ENCODE data around the gene SYCP3. TPM values are rescaled to one million over a fixed set of nuclear protein-coding genes. Genes with fewer than 3 reads are reported as not detected.

SYCP3 gene
- total and polyA plus RNA-seq, 2 experiments from 2014 or later, result 0.07 to 1.2 TPM

DNA sequence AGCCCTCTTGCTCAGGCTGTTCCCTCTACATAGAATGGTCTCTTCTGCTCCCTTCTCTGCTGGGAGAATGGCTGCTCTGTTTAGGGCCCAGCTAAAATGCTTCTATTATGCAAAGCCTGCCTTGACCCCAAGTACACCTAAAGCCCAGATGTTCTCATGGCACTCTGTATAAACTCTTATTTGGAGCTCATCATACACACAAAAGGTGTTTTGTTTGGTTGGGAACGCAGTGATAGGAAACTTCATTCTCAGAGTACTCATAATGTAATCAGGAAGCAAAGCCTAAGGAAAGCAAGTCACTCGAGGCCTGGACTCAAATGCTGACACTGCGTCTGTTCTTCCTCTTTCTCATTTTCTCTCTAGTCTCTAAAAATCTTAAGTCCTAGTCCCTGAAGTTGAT lies 38.2 kb upstream of the SYCP3 start:
- 82% methylated on average over 3 of the region's 3 CpGs for WGBS (ENCODE audit: low lambda C conversion rate, missing lambda C conversion rate)
- H3K4me1 ChIP-seq (ENCODE audit: insufficient read depth), result peaks cover 7% of the 10 kb centered on the region

DNA sequence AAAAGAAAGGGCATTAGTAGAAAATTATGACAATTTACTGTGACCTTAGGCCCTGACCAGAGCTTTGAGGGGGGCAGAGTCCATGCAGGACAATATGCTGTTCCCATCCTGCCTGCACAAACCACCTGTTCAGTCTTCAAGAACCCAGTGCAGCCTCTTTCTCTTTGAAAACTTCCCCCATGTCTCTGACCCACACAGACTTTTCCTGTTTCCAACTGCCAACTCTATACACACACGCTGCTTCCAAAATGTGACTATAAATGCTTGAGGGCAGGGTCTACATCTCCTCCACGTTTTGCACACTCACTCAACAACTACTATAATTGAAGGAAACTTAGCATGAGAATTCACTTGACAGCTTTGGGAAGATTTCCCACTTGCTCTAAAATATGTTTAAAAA lies 36.6 kb upstream of the SYCP3 start:
- Histone ChIP-seq H3K27ac (no peak overlapping the region), H2AFZ (no peak overlapping the region), H4K20me1 (ENCODE audit: insufficient read depth, poor library complexity, severe bottlenecking) (no peaks in the 10 kb centered on the region), H3K4me1 (ENCODE audit: insufficient read depth) (peaks cover 7% of the 10 kb centered on the region), H3K4me2 (no peak overlapping the region), H3K9me2 (replicated peaks; ENCODE audit: insufficient read depth) (no peaks in the 10 kb centered on the region), H3K79me2 (no peaks in the 10 kb centered on the region), H3K4me3 (no peak overlapping the region), H3K9me3 (ENCODE audit: low read depth) (no peaks in the 10 kb centered on the region), H3K27me3 (no peaks in the 10 kb centered on the region), H3K36me3 (replicated peaks; ENCODE audit: insufficient read depth, low read depth) (no peaks in the 10 kb centered on the region)
- no peak for DNase-seq (ENCODE audit: low spot score)
- WGBS (ENCODE audit: low lambda C conversion rate, missing lambda C conversion rate), result 72% methylated on average over 2 of the region's 2 CpGs
- TF ChIP-seq, protein P1, sequence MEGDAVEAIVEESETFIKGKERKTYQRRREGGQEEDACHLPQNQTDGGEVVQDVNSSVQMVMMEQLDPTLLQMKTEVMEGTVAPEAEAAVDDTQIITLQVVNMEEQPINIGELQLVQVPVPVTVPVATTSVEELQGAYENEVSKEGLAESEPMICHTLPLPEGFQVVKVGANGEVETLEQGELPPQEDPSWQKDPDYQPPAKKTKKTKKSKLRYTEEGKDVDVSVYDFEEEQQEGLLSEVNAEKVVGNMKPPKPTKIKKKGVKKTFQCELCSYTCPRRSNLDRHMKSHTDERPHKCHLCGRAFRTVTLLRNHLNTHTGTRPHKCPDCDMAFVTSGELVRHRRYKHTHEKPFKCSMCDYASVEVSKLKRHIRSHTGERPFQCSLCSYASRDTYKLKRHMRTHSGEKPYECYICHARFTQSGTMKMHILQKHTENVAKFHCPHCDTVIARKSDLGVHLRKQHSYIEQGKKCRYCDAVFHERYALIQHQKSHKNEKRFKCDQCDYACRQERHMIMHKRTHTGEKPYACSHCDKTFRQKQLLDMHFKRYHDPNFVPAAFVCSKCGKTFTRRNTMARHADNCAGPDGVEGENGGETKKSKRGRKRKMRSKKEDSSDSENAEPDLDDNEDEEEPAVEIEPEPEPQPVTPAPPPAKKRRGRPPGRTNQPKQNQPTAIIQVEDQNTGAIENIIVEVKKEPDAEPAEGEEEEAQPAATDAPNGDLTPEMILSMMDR (IDR thresholded peaks at IDR 0.05; ENCODE audit: poor library complexity), result no peak
- TF ChIP-seq EZH2 (IDR thresholded peaks at IDR 0.05; ENCODE audit: borderline replicate concordance), result no peak
- no peak for TF ChIP-seq EZH2phosphoT487 (IDR thresholded peaks at IDR 0.05; ENCODE audit: low read depth, severe bottlenecking, unreplicated experiment)

More for the DNA sequence above, 38.2 kb upstream of the SYCP3 start:
- DNase-seq (ENCODE audit: low spot score), result no peak
- Histone ChIP-seq H3K4me3 (no peak overlapping the region), H3K9me3 (ENCODE audit: low read depth) (no peaks in the 10 kb centered on the region), H3K9me2 (replicated peaks; ENCODE audit: insufficient read depth) (no peaks in the 10 kb centered on the region), H3K27me3 (no peaks in the 10 kb centered on the region), H3K4me2 (no peak overlapping the region), H3K27ac (no peak overlapping the region), H4K20me1 (ENCODE audit: insufficient read depth, poor library complexity, severe bottlenecking) (no peaks in the 10 kb centered on the region), H2AFZ (no peak overlapping the region), H3K79me2 (no peaks in the 10 kb centered on the region), H3K36me3 (replicated peaks; ENCODE audit: insufficient read depth, low read depth) (no peaks in the 10 kb centered on the region)
- TF ChIP-seq EZH2 (IDR thresholded peaks at IDR 0.05; ENCODE audit: borderline replicate concordance) (no peak), EZH2phosphoT487 (IDR thresholded peaks at IDR 0.05; ENCODE audit: low read depth, severe bottlenecking, unreplicated experiment) (no peak)
- TF ChIP-seq, protein P1 (IDR thresholded peaks at IDR 0.05; ENCODE audit: poor library complexity), result no peak

DNA sequence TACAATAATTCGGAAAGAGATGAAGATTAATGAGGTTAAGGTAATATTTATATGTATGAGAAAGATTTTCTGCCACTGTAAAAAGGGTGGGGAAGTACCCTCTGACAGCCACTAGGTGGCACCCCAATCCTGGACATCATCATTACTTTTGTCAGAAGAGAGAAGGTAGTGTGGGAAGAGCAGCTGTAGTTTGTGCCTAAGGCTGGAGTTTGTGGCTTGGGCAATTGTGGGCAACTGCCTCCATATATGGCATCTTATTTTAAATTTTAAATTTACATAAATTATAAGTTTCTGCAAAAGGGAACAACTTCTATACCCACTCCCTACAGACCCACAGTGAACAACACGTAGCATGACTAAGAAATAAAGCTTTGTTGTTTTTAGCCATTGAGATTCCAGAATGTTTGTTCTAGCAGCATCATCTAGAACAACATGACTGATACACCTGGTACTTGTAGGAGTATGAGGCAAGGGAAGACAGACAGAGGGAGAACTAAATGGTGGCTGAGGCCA lies 34.4 kb upstream of the SYCP3 start:
- DNase-seq (ENCODE audit: low spot score), result peak; percentile 74
- Histone ChIP-seq H3K79me2 (no peaks in the 10 kb centered on the region), H3K36me3 (replicated peaks; ENCODE audit: insufficient read depth, low read depth) (no peaks in the 10 kb centered on the region), H3K4me1 (ENCODE audit: insufficient read depth) (no peaks in the 10 kb centered on the region), H3K27ac (no peak overlapping the region), H3K4me3 (no peak overlapping the region), H2AFZ (no peak overlapping the region), H3K9me2 (replicated peaks; ENCODE audit: insufficient read depth) (no peaks in the 10 kb centered on the region), H4K20me1 (ENCODE audit: insufficient read depth, poor library complexity, severe bottlenecking) (no peaks in the 10 kb centered on the region), H3K27me3 (no peaks in the 10 kb centered on the region), H3K4me2 (no peak overlapping the region), H3K9me3 (ENCODE audit: low read depth) (no peaks in the 10 kb centered on the region)
- TF ChIP-seq EZH2phosphoT487 (IDR thresholded peaks at IDR 0.05; ENCODE audit: low read depth, severe bottlenecking, unreplicated experiment), result no peak
- TF ChIP-seq, protein P1 (IDR thresholded peaks at IDR 0.05; ENCODE audit: poor library complexity), result peak; percentile 93
- WGBS (ENCODE audit: low lambda C conversion rate, missing lambda C conversion rate), result 55% methylated on average over 2 of the region's 2 CpGs

Data from hepatocyte (in vitro differentiated cells).